AG09319 (cell line): Measurements from ENCODE around the gene PARD3.

ENCODE experiments used
- DNase-seq: peaks from one replicate; pipeline ENCODE4 v3.0.0-alpha.2; 2010; ENCODE audit warnings: low read depth; ENCODE audit errors: extremely low read depth
- TF ChIP-seq, protein P1 (sequence below): IDR thresholded peaks from 2 replicates; pipeline ENCODE4 v1.5.1; 2011; ENCODE audit warnings: low read depth, mild to moderate bottlenecking, inconsistent platforms, low read length, moderate library complexity

Gene PARD3

DNA sequence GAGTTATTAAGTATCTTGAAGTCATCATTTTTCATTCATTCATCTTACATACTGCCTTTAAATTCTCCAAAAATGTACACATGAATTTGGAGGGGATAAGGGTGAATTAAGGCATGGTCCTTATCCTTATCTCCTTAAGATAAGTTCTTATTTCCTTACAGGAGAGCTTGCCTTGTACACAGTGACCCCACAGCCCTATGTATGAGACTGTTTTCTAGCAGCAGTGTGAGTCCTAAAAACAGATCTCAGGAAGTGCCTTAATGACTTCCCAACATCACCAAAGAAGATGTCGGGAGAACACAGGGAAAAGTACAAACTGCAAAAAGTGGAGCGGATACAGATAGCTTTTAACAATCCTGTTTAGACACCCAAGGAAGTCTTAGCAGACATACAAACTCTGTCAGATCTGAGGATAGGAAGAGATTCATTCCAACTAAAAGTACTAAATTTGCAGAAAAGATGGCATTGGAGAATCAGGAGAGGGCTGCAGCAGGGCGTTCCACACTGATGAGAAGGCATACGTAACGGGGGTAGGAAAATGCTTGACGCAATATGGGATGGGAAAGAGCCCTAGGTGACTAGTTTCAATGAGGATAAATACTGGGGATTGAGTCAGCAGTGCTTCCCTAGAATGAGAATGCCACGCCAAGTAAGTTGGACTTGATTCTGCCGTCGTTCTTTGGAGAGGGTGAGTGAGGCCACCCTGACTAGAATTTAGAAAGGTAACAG, 570.2 kb downstream of the PARD3 start:
- DNase-seq = no peak
- TF ChIP-seq, protein P1, sequence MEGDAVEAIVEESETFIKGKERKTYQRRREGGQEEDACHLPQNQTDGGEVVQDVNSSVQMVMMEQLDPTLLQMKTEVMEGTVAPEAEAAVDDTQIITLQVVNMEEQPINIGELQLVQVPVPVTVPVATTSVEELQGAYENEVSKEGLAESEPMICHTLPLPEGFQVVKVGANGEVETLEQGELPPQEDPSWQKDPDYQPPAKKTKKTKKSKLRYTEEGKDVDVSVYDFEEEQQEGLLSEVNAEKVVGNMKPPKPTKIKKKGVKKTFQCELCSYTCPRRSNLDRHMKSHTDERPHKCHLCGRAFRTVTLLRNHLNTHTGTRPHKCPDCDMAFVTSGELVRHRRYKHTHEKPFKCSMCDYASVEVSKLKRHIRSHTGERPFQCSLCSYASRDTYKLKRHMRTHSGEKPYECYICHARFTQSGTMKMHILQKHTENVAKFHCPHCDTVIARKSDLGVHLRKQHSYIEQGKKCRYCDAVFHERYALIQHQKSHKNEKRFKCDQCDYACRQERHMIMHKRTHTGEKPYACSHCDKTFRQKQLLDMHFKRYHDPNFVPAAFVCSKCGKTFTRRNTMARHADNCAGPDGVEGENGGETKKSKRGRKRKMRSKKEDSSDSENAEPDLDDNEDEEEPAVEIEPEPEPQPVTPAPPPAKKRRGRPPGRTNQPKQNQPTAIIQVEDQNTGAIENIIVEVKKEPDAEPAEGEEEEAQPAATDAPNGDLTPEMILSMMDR = no peak

DNA sequence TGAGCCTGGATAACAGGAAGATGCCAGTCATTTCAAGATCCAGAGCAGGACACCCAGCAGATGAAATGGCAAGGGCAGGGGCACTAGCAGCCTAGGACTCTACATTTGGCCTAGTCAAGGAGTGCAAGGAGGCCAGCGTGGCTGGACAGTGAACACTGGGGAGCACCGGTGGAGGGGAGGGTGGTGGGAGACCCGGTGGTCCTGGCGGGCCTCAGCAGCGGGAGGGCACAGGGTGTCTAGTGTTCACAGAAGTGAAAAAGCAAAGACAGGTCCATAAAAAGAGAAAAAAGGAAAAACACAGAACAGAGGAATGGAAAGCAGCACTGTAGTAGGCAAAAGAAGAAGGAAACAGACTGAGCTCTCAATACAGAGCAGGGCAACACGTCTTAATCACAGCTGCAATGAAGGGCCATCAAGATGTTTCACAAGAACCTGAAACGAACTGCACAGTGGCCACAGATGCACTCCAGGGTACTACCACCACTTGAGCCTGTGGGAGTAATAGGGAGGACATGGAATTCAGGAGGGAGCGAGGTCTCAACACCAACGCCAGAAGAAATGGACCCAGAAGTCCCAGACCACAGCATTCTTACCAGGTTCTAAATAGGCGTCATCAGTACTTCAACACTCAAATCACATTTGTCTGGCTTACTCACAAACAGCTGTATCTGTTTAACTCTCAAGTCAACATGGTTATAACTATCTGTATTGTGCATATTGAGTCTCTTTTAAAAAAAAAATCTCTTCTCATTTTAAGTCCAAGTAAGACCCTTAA, 573.7 kb downstream of the PARD3 start:
- no peak for DNase-seq
- TF ChIP-seq, protein P1 = no peak

DNA sequence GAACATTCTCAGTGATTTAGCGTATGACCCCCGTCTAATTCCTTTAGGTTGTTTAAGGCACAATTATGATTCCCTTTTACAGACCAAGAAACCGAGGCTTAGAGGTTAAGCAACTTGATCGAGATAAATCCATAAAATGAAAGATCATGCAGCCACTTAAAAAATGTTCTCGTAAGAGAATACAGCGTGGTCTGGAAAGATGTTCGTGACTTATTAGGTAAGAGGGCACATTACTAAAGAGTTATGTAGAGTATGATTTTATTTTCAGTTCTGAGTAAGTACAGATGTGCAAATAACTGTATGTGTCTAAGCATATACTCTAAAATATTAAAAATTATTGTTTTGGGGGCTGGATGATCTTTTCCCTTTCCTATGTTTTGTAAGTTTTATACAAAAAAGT, 575.1 kb downstream of the PARD3 start:
- no peak for DNase-seq
- TF ChIP-seq, protein P1 = no peak

DNA sequence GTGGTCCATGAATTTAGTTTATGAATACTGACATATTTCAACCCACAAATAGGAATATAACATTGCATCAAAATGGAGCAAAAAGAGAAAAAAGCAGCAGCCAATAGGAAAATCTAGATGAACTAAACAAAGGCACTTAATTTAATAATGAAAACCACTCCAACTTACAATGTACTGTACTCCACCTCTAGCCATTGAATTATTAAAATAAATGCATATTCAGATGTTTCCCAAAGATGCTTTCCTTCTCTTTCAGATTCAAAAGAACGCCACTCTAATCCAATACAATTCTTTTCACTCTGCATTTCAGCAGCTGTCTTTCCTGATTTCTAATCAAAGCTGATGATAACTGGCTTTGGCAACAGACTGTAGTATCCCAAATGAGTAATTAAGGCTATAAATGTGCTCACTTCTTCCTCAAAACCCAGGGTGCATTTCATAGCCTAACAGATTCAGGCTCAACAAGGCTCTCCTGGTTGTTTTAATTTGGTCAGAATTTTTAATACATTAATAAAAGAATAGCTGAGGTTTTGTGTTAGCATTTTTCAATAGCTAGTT, 577.1 kb downstream of the PARD3 start:
- TF ChIP-seq, protein P1 = no peak
- DNase-seq = no peak

DNA sequence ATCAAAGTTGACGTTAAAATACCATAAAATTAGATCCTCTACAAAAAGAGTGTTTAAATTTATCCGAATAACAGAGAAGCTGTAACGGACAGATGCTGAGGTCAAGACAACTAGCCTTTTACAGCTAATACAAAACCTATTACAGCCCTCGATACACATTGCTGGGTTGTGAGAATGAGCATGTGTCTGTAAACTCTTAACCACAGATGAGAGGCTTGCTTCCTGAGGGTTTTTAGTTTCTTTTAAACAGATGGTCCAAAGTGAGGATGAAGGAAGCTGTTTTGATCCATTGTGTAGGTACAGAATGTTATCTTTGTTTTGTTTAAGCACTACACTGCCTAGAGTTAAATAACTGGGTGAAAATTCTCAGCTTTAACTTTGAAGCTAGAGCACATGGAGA, 578.2 kb downstream of the PARD3 start:
- TF ChIP-seq, protein P1 = no peak
- DNase-seq = no peak

DNA sequence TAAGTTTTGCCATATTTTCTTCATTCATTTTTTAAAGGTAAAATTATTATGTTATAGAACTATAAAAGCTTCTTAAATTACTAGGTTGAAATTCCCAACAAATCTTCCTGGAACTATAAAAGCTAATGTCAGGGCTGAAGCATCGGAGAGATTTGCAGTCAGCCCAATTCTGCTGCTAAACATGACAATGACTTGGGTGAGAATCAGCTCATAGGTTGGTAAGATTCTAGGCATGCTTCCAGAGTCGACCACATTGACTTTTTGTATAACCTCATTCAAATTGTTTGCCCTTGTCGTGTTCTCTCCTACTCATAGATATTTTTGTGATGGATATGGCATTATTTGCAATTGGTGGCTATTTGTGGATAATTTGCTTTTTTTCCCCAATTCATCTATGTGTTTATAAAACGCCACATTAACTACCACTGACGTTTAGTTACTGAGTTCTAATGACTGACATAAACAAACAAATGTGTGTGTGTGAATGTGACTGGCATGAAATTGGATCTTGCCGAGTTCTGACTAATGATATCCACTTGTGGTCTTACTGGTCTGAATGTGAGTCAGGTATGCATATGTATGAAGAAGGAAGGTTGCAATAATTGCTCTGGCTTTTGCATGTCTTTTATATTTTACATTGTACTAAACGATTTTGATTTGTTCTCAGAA, 579.8 kb downstream of the PARD3 start:
- TF ChIP-seq, protein P1 = no peak
- no peak for DNase-seq
